Measurements from ENCODE around the gene S100A3. TPM values are rescaled to one million over a fixed set of nuclear protein-coding genes. Genes with fewer than 3 reads are reported as not detected.

Gene S100A3
- total and polyA plus RNA-seq, 2 of the 8 experiments (the other 6 are each of a cell fraction or from before 2014, with no cell fraction given), result 0.26 to 0.47 TPM

DNA sequence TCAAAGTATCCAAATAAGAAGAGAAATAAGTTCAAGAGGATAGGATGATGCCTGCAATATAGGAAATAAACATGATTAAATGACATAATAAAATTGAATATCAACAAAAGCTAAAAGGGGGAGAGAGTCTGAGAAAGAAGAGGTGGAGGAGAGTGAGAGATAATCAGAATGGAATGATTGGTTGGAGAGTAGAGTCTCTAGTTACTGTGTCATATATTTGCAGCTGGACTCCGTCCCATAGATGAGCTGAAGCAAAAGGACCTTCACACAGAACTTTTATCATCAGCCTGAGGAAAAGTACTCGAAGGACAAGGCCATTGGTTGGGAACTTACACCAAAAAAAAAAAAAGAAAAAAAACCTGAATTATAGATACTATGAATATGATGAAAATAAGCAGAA, 39.4 kb upstream of the S100A3 start (continued):
- TF ChIP-seq, protein P1, sequence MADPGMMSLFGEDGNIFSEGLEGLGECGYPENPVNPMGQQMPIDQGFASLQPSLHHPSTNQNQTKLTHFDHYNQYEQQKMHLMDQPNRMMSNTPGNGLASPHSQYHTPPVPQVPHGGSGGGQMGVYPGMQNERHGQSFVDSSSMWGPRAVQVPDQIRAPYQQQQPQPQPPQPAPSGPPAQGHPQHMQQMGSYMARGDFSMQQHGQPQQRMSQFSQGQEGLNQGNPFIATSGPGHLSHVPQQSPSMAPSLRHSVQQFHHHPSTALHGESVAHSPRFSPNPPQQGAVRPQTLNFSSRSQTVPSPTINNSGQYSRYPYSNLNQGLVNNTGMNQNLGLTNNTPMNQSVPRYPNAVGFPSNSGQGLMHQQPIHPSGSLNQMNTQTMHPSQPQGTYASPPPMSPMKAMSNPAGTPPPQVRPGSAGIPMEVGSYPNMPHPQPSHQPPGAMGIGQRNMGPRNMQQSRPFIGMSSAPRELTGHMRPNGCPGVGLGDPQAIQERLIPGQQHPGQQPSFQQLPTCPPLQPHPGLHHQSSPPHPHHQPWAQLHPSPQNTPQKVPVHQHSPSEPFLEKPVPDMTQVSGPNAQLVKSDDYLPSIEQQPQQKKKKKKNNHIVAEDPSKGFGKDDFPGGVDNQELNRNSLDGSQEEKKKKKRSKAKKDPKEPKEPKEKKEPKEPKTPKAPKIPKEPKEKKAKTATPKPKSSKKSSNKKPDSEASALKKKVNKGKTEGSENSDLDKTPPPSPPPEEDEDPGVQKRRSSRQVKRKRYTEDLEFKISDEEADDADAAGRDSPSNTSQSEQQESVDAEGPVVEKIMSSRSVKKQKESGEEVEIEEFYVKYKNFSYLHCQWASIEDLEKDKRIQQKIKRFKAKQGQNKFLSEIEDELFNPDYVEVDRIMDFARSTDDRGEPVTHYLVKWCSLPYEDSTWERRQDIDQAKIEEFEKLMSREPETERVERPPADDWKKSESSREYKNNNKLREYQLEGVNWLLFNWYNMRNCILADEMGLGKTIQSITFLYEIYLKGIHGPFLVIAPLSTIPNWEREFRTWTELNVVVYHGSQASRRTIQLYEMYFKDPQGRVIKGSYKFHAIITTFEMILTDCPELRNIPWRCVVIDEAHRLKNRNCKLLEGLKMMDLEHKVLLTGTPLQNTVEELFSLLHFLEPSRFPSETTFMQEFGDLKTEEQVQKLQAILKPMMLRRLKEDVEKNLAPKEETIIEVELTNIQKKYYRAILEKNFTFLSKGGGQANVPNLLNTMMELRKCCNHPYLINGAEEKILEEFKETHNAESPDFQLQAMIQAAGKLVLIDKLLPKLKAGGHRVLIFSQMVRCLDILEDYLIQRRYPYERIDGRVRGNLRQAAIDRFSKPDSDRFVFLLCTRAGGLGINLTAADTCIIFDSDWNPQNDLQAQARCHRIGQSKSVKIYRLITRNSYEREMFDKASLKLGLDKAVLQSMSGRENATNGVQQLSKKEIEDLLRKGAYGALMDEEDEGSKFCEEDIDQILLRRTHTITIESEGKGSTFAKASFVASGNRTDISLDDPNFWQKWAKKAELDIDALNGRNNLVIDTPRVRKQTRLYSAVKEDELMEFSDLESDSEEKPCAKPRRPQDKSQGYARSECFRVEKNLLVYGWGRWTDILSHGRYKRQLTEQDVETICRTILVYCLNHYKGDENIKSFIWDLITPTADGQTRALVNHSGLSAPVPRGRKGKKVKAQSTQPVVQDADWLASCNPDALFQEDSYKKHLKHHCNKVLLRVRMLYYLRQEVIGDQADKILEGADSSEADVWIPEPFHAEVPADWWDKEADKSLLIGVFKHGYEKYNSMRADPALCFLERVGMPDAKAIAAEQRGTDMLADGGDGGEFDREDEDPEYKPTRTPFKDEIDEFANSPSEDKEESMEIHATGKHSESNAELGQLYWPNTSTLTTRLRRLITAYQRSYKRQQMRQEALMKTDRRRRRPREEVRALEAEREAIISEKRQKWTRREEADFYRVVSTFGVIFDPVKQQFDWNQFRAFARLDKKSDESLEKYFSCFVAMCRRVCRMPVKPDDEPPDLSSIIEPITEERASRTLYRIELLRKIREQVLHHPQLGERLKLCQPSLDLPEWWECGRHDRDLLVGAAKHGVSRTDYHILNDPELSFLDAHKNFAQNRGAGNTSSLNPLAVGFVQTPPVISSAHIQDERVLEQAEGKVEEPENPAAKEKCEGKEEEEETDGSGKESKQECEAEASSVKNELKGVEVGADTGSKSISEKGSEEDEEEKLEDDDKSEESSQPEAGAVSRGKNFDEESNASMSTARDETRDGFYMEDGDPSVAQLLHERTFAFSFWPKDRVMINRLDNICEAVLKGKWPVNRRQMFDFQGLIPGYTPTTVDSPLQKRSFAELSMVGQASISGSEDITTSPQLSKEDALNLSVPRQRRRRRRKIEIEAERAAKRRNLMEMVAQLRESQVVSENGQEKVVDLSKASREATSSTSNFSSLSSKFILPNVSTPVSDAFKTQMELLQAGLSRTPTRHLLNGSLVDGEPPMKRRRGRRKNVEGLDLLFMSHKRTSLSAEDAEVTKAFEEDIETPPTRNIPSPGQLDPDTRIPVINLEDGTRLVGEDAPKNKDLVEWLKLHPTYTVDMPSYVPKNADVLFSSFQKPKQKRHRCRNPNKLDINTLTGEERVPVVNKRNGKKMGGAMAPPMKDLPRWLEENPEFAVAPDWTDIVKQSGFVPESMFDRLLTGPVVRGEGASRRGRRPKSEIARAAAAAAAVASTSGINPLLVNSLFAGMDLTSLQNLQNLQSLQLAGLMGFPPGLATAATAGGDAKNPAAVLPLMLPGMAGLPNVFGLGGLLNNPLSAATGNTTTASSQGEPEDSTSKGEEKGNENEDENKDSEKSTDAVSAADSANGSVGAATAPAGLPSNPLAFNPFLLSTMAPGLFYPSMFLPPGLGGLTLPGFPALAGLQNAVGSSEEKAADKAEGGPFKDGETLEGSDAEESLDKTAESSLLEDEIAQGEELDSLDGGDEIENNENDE (IDR thresholded peaks at IDR 0.05; ENCODE audit: insufficient replicate concordance, low read length), result no peak

All from H1 (cell line).